Measurements from ENCODE around the gene MBIP.

Gene MBIP

GRCh38 chr14:36302823-36303222 lies 17.6 kb downstream of the MBIP start:
- ATAC-seq, result no peak
- no peak for TF ChIP-seq CREB5 (CRISPR knock-in tag; IDR thresholded peaks at IDR 0.05; ENCODE audit: low read depth)
- TF ChIP-seq TCF4 (CRISPR knock-in tag; IDR thresholded peaks at IDR 0.05; ENCODE audit: borderline replicate concordance), result no peak
- TF ChIP-seq ZFP30 (CRISPR knock-in tag; IDR thresholded peaks at IDR 0.05), result no peak
- no peak for TF ChIP-seq RARB (CRISPR knock-in tag; IDR thresholded peaks at IDR 0.05)
- TF ChIP-seq TOX (CRISPR knock-in tag; IDR thresholded peaks at IDR 0.05; ENCODE audit: borderline replicate concordance), result no peak
- TF ChIP-seq, protein P1, sequence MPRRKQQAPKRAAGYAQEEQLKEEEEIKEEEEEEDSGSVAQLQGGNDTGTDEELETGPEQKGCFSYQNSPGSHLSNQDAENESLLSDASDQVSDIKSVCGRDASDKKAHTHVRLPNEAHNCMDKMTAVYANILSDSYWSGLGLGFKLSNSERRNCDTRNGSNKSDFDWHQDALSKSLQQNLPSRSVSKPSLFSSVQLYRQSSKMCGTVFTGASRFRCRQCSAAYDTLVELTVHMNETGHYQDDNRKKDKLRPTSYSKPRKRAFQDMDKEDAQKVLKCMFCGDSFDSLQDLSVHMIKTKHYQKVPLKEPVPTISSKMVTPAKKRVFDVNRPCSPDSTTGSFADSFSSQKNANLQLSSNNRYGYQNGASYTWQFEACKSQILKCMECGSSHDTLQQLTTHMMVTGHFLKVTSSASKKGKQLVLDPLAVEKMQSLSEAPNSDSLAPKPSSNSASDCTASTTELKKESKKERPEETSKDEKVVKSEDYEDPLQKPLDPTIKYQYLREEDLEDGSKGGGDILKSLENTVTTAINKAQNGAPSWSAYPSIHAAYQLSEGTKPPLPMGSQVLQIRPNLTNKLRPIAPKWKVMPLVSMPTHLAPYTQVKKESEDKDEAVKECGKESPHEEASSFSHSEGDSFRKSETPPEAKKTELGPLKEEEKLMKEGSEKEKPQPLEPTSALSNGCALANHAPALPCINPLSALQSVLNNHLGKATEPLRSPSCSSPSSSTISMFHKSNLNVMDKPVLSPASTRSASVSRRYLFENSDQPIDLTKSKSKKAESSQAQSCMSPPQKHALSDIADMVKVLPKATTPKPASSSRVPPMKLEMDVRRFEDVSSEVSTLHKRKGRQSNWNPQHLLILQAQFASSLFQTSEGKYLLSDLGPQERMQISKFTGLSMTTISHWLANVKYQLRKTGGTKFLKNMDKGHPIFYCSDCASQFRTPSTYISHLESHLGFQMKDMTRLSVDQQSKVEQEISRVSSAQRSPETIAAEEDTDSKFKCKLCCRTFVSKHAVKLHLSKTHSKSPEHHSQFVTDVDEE (CRISPR knock-in tag; IDR thresholded peaks at IDR 0.05), result no peak
- TF ChIP-seq, protein P2, sequence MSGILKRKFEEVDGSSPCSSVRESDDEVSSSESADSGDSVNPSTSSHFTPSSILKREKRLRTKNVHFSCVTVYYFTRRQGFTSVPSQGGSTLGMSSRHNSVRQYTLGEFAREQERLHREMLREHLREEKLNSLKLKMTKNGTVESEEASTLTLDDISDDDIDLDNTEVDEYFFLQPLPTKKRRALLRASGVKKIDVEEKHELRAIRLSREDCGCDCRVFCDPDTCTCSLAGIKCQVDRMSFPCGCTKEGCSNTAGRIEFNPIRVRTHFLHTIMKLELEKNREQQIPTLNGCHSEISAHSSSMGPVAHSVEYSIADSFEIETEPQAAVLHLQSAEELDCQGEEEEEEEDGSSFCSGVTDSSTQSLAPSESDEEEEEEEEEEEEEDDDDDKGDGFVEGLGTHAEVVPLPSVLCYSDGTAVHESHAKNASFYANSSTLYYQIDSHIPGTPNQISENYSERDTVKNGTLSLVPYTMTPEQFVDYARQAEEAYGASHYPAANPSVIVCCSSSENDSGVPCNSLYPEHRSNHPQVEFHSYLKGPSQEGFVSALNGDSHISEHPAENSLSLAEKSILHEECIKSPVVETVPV (CRISPR knock-in tag; IDR thresholded peaks at IDR 0.05), result no peak
- no peak for TF ChIP-seq ESRRG (CRISPR knock-in tag; IDR thresholded peaks at IDR 0.05)
- no peak for TF ChIP-seq ZNF565 (CRISPR knock-in tag; conservative IDR thresholded peaks at IDR 0.05; ENCODE audit: low read depth)
- no peak for TF ChIP-seq OSR1 (CRISPR knock-in tag; IDR thresholded peaks at IDR 0.05)
- no peak for TF ChIP-seq POU6F1 (CRISPR knock-in tag; IDR thresholded peaks at IDR 0.05; ENCODE audit: borderline replicate concordance, low read depth)
- TF ChIP-seq GLIS3 (CRISPR knock-in tag; IDR thresholded peaks at IDR 0.05), result no peak
- no peak for TF ChIP-seq ARNTL (CRISPR knock-in tag; IDR thresholded peaks at IDR 0.05; ENCODE audit: borderline replicate concordance, low read depth)
- TF ChIP-seq BACH2 (CRISPR knock-in tag; IDR thresholded peaks at IDR 0.05; ENCODE audit: borderline replicate concordance), result no peak
- no peak for TF ChIP-seq ISL1 (CRISPR knock-in tag; IDR thresholded peaks at IDR 0.05)
- no peak for TF ChIP-seq ZNF70 (CRISPR knock-in tag; IDR thresholded peaks at IDR 0.05)
- no peak for TF ChIP-seq PPARA (CRISPR knock-in tag; IDR thresholded peaks at IDR 0.05; ENCODE audit: borderline replicate concordance)
- no peak for TF ChIP-seq PATZ1 (CRISPR knock-in tag; IDR thresholded peaks at IDR 0.05; ENCODE audit: borderline replicate concordance)
- TF ChIP-seq ZNF8 (CRISPR knock-in tag; IDR thresholded peaks at IDR 0.05), result no peak

GRCh38 chr14:36301159-36301558 lies 19.3 kb downstream of the MBIP start:
- ATAC-seq, result no peak
- TF ChIP-seq PATZ1 (CRISPR knock-in tag; IDR thresholded peaks at IDR 0.05; ENCODE audit: borderline replicate concordance) (no peak), BACH2 (CRISPR knock-in tag; IDR thresholded peaks at IDR 0.05; ENCODE audit: borderline replicate concordance) (no peak), ZFP30 (CRISPR knock-in tag; IDR thresholded peaks at IDR 0.05) (no peak), GLIS3 (CRISPR knock-in tag; IDR thresholded peaks at IDR 0.05) (no peak), ZNF8 (CRISPR knock-in tag; IDR thresholded peaks at IDR 0.05) (no peak), ISL1 (CRISPR knock-in tag; IDR thresholded peaks at IDR 0.05) (no peak), CREB5 (CRISPR knock-in tag; IDR thresholded peaks at IDR 0.05; ENCODE audit: low read depth) (no peak)
- TF ChIP-seq, protein P1 (CRISPR knock-in tag; IDR thresholded peaks at IDR 0.05), result no peak
